ENCODE data around the gene ZNF609. TPM values are rescaled to one million over a fixed set of nuclear protein-coding genes. Genes with fewer than 3 reads are reported as not detected.
A peak's percentile ranks its signal among the peaks of the same experiment; 100 is the strongest.

ZNF609 gene
- polyA plus RNA-seq, 1 experiment, result 28.9 TPM

- no peak for DNase-seq (ENCODE audit: low read depth, low spot score)
- ChIA-PET CTCF (interaction anchor here (0.7 to 2.6 kb wide), 4 partner anchors 13 to 303 kb away, joined by 3 to 17 read pairs (median 5); no protein-coding TSS in a partner anchor), POLR2A (no interaction called here)
- Histone ChIP-seq H3K9me3 (ENCODE audit: control insufficient read depth, insufficient read depth, low read length) (no peaks in the 10 kb centered on the region), H3K27me3 (ENCODE audit: control insufficient read depth, insufficient read depth, low read length) (no peaks in the 10 kb centered on the region), H3K27ac (ENCODE audit: low read depth, low read length) (no peak overlapping the region), H3K4me3 (ENCODE audit: low read depth, low read length) (no peak overlapping the region)
- TF ChIP-seq CTCF (IDR thresholded peaks at IDR 0.05; ENCODE audit: low read depth, low read length), result no peak
Measured at GRCh38 chr15:64425221-64425620, 35.2 kb upstream of the ZNF609 start.

- Histone ChIP-seq H3K9me3 (ENCODE audit: control insufficient read depth, insufficient read depth, low read length) (no peaks in the 10 kb centered on the region), H3K4me3 (ENCODE audit: low read depth, low read length) (no peak overlapping the region), H3K27ac (ENCODE audit: low read depth, low read length) (no peak overlapping the region), H3K27me3 (ENCODE audit: control insufficient read depth, insufficient read depth, low read length) (no peaks in the 10 kb centered on the region)
- POLR2A ChIA-PET, result no interaction called here
- TF ChIP-seq CTCF (IDR thresholded peaks at IDR 0.05; ENCODE audit: low read depth, low read length), result peak; percentile 41
- CTCF ChIA-PET, result interaction anchor here (0.6 to 3.6 kb wide), 15 partner anchors 9 to 301 kb away, joined by 3 to 22 read pairs (median 4); no protein-coding TSS in a partner anchor
- DNase-seq (ENCODE audit: low read depth, low spot score), result peak; percentile 13
Measured at GRCh38 chr15:64426845-64427465, 33.4 kb upstream of the ZNF609 start.

GRCh38 chr15:64429448-64429847, 30.9 kb upstream of the ZNF609 start:
- no peaks in the 10 kb centered on the region for H3K27me3 ChIP-seq (ENCODE audit: control insufficient read depth, insufficient read depth, low read length)
- POLR2A ChIA-PET, result interaction anchor here (1.4 kb wide), 1 partner anchor 78 kb away, joined by 3 read pairs; no protein-coding TSS in a partner anchor
- no peak overlapping the region for H3K27ac ChIP-seq (ENCODE audit: low read depth, low read length)
- no peaks in the 10 kb centered on the region for H3K9me3 ChIP-seq (ENCODE audit: control insufficient read depth, insufficient read depth, low read length)
- no peak for DNase-seq (ENCODE audit: low read depth, low spot score)
- CTCF ChIA-PET, result interaction anchor here (0.6 to 3.6 kb wide), 2 partner anchors 224 to 416 kb away, joined by 3 to 22 read pairs; no protein-coding TSS in a partner anchor
- no peak overlapping the region for H3K4me3 ChIP-seq (ENCODE audit: low read depth, low read length)
- TF ChIP-seq CTCF (IDR thresholded peaks at IDR 0.05; ENCODE audit: low read depth, low read length), result no peak

GRCh38 chr15:64430000-64430735, 30.2 kb upstream of the ZNF609 start:
- H3K27me3 ChIP-seq (ENCODE audit: control insufficient read depth, insufficient read depth, low read length), result no peaks in the 10 kb centered on the region
- CTCF ChIA-PET, result interaction anchor here (0.6 to 1.3 kb wide), 4 partner anchors 165 to 415 kb away, joined by 3 to 5 read pairs (median 4); no protein-coding TSS in a partner anchor
- TF ChIP-seq CTCF (IDR thresholded peaks at IDR 0.05; ENCODE audit: low read depth, low read length), result no peak
- POLR2A ChIA-PET, result interaction anchor here (0.7 to 1.4 kb wide), 4 partner anchors 43 to 253 kb away, joined by 3 to 4 read pairs (median 4); partner anchors contain the start of gene TRIP4
- DNase-seq (ENCODE audit: low read depth, low spot score), result peak; percentile 91
- H3K27ac ChIP-seq (ENCODE audit: low read depth, low read length), result peak overlapping the region; percentile 57
- H3K4me3 ChIP-seq (ENCODE audit: low read depth, low read length), result no peak overlapping the region
- H3K9me3 ChIP-seq (ENCODE audit: control insufficient read depth, insufficient read depth, low read length), result no peaks in the 10 kb centered on the region
